HG03575 (cell line): ENCODE results near the gene NFYC.
"Not testable (repeated sequence)": the region's sequence is repeated elsewhere in the genome, so short reads cannot be mapped to it uniquely, and the experiment has no call there.

Experiments used
- ATAC-seq: cut with Tn5 transposase; IDR thresholded peaks from one replicate; pipeline ENCODE4 v1.9.1; 2021; ENCODE audit not compliant: unreplicated experiment, insufficient number of reproducible peaks, low FRiP score; ENCODE audit errors: extremely low read depth

NFYC gene

GRCh38 chr1:40699787-40700186, 8.3 kb downstream of the NFYC start:
- peak; percentile 47 for ATAC-seq

- ATAC-seq, result no peak
Observed at GRCh38 chr1:40701684-40702083, 10.2 kb downstream of the NFYC start.

GRCh38 chr1:40702810-40703209, 11.3 kb downstream of the NFYC start:
- ATAC-seq, result not testable (repeated sequence)

- no peak for ATAC-seq
Observed at GRCh38 chr1:40703316-40703715, 11.8 kb downstream of the NFYC start.

GRCh38 chr1:40704817-40705733, 13.6 kb downstream of the NFYC start:
- ATAC-seq, result no peak

GRCh38 chr1:40706626-40707025, 15.1 kb downstream of the NFYC start:
- ATAC-seq, result no peak

- peak; percentile 29 for ATAC-seq
Observed at GRCh38 chr1:40708750-40709099, 17.2 kb downstream of the NFYC start.

- peak; percentile 50 for ATAC-seq
Observed at GRCh38 chr1:40709100-40709801, 17.7 kb downstream of the NFYC start.

- ATAC-seq, result no peak
Observed at GRCh38 chr1:40709802-40710278, 18.3 kb downstream of the NFYC start.

- no peak for ATAC-seq
Observed at GRCh38 chr1:40710581-40711315, 19.2 kb downstream of the NFYC start.

GRCh38 chr1:40711465-40712404, 20.2 kb downstream of the NFYC start:
- no peak for ATAC-seq

- ATAC-seq, result no peak
Observed at GRCh38 chr1:40712405-40712944, 21.0 kb downstream of the NFYC start.

GRCh38 chr1:40712997-40713396, 21.5 kb downstream of the NFYC start:
- ATAC-seq, result no peak

GRCh38 chr1:40715491-40716059, 24.1 kb downstream of the NFYC start:
- ATAC-seq, result no peak

- no peak for ATAC-seq
Observed at GRCh38 chr1:40717065-40717464, 25.6 kb downstream of the NFYC start.

GRCh38 chr1:40717955-40718354, 26.5 kb downstream of the NFYC start:
- no peak for ATAC-seq

GRCh38 chr1:40720493-40720892, 29.0 kb downstream of the NFYC start:
- no peak for ATAC-seq

GRCh38 chr1:40722622-40723021, 31.1 kb downstream of the NFYC start:
- ATAC-seq, result no peak
